GDM1 (cell line): ENCODE measurements around the gene TRIM59.

Experiments
- DNase-seq: peaks from one replicate; lab custom pipeline; 2025; lab: John Stamatoyannopoulos, UW

Gene TRIM59

DNA sequence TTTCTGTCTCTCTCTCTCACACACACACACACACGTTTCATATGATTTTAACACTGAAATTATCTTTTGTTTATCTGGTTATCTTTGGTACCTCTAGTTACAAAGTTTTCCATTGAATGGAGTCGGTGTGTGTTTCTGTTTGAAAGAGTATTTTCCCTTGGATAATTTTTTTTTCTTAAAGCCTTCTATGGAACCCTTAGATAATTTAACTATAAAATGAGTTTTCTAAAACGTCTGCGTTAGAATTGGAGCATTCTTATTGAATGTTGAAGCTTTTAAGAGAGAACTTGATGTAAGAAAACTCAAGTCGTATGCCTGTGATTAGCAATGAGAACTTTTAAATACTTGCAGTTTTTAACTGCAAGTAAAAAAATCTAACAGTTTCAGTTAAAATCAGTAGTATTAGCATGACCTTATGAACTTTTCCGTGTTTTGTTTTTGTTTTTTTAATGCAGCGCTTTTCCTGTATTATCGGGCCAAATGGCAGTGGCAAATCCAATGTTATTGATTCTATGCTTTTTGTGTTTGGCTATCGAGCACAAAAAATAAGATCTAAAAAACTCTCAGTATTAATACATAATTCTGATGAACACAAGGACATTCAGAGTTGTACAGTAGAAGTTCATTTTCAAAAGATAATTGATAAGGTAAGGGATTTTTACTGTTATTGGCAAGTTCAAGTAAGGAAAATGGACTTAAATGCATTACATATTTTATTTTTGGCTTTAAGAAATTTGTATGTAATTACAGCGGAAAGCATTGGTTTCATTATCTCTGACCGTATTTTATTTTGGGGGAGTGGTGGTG, 47.2 kb downstream of the TRIM59 start:
- no peak for DNase-seq

DNA sequence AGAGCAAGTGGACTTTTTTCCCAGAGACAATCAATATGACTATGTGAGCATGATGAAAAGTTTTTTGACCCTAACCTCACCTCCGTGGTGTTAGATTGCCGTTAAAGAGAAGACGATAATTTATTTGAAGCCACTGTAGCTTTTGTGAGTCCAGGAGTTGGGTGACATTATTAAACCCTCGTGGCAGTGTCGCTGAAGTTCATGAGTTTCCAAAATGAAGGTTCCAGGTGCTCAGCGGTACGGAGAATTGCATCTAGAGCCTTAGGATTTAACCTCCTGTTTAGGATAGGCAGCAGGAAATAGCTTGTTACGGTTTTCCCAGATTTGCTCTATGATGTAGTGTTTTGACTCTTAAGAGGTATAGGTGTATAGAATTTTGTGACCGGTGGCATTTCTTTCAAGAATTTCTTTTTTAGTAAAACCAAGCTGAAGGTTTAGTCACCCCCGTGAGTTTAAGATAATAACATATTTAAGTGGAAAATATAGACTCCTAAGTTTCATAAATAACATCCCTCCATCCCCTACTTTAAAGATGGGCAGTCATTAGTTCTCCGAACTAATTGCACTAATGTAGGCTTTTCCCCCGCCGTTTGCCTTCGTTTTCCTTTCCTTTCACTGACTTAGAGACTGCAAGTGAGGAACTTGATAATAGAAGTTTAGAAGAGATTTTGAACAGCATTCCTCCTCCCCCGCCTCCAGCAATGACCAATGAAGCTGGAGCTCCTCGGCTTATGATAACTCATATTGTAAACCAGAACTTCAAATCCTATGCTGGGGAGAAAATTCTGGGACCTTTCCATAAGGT, 48.1 kb downstream of the TRIM59 start:
- no peak for DNase-seq

DNA sequence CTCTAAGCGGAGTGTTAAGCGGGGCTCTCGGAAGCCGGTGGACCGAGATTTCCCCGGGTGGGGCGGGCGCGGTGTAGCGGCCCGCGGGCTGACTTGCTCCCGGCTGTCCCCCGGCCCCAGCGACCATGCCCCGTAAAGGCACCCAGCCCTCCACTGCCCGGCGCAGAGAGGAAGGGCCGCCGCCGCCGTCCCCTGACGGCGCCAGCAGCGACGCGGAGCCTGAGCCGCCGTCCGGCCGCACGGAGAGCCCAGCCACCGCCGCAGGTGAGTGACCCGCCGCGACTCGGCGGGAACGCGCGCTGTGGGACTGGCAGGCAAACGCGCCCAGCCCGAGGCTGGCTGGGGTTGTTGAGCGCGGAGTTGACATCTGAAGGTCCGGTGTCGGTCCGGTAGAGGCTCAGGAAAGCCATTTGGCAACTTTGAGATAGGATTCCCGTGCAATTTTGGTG, 48.9 kb downstream of the TRIM59 start:
- no peak for DNase-seq

DNA sequence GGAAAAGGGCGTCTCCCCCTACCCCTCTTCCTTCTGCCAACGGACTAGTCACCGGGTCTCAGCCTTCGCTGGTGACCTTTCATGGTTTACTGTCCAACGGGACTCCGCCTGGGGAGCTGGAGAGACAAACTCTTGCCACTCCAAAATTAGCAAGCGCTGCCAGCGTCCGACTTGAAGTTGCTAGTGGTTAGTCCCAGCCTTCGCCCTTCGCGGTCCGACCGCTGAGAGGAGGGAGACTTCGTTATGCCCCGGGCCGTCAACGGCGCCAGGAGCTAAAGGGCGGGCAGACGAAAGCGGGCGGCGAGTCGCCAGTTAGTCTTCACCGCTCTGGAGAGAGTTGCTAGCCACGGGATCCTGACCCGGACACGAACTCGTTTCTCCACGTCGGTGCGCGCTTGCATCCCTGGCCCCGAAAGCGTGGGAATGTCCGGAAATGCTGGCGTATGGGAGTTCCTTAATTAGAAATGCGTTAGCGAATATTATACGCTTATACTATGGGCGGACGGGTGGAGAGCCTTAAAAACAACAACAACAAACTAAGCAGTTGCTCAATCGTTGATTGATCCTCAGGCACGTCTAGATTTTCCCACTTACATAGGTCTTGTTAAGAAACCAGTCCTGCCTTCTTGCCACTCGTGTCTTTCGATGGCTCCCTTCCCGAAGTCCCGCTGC, 49.4 kb downstream of the TRIM59 start:
- DNase-seq, result no peak

DNA sequence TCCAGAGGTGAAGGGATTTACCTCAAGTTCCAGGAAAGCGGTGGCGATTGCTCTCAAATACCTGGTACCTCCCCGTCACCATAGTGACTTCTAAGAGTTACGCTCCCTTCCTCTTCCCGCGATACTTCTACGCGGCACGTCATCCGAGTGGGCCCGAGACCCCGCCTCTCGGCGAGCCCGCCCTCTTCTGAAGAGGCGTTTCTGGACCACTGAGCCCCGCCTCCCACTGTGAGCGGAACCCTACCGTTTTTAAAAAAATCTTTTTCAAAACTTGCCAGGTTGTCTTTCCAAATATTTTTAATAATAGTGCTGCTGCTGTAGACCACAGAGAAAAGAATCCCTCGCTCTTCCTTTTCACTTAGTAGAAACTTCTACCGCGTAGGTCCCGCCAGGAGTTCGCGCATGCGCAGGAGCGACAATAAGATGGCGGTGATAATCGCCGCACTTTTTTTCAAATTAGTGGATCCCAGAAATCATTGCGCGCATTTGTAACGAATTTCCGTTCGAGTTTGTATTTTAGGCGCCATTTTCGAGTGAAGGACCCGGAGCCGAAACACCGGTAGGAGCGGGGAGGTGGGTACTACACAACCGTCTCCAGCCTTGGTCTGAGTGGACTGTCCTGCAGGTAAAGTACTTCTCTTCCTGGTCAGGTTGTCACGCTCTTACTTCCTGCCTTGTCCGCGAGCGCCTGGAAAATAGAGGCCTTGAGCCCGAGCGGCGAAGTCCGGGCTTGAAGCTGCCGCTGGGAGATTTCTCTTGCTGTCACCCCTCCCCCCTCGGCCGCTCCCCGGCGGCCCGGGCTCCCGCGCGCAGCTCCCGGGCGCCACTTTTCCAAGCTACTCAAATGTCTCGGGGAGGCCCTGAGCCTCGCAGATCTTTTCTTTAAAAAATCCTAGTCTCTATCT, 50.2 kb downstream of the TRIM59 start, which contains the start of the genes IFT80 and SMC4:
Gene IFT80 (minus strand): TSS at position 101 of the 905 bp plus-strand sequence. CDS start 14,625 bp downstream, outside the sequence.
Gene SMC4 (plus strand): TSS at position 526 of the 905 bp plus-strand sequence. CDS start 1,177 bp downstream, outside the sequence.
- peak; percentile 91 for DNase-seq

DNA sequence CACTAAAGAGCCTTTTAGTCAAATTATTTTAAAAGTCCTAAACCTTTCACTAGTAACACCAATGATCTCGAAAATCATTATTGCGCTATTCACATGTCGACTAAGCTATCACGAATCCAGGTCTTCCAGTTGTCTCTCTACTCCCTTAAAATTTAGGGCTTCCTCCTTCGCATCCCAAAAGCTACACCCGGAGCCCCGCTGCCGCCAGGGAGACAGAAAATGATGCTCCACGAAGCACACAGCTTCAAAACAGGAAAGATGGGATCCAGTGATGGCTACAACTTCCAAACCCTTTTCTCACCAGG, 50.8 kb downstream of the TRIM59 start:
- DNase-seq, result no peak

DNA sequence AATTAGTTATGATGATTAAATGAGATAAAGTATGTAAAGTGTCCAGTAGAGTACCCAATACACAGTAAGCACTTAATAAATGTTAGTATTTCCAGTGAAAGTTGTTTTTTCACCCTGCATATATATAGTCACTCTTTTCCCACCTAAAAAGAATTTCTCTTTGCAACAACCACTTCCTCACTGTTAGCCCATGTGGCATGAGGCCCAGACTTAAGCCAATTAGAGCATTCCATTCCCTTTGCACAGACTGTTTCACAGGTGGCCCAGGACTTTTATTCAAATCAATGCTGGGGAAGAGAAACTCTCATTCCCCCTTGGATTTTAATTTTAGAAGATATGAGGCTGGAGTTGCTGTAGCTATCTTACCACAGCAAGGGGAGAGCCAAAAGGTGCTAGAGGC, 54.3 kb downstream of the TRIM59 start:
- no peak for DNase-seq

DNA sequence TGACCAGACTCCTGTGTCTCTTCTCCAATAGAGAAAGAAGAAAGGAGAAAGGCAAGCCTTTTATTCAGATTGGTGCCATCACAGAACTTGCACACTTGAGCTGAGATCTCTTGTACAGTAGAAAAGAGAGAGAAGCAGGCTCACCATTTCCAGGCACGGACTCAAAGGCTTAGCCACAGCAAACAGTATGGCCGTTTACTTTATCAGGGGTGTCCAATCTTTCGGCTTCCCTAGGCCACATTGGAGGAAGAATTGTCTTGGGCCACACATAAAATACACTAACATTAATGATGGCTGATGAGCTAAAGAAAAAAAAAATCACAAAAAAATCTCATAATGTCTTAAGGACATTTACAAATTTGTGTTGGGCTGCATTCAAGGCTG, 55.6 kb downstream of the TRIM59 start:
- DNase-seq, result no peak

DNA sequence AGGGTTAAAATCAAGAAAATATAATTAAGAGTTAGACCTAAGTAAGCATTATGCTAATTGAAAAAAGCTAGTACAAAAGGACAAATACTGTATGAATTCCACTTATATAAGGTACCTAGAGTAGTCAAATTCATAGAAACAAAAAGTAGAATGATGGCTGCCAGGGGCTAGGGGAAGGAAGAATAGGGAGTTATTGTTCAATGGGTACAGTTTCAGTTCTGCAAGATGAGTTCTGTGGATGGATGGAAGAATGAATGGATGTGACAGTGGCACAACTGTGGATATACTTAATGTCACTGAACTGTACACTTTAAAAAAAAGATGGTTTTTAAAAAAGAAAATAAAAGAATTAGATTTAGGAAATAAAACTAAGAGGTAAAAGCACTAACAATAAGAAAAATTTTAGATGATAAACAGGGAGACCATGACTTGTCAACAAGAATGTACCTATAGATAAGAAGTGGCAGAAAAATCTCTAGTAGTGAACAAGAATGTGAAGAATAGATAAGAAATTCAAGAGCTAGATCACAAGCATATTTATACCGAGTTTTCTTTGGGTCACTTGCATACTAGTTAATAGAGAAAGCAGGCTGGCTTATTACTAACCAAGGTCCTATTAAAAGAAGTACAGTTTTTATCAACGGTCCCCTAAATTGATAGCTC, 56.1 kb downstream of the TRIM59 start:
- DNase-seq, result no peak

DNA sequence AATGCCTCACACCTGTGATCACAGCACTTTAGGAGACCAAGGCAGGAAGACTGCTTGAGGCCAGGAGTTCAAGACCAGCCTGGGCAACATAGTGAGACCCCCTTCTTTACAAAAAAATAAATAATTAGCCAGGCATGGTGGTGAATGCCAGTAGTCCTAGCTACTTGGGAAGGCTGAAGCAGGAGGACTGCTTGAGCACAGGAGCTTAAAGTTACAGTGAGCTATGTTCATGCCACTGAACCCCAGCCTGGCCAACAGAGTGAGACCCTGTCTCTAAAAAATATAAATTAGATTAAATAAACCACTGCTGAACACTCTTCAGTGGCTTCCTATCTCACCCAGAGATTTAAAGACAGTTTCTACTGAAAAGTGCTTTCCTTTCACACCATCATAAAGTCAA, 56.8 kb downstream of the TRIM59 start:
- no peak for DNase-seq

DNA sequence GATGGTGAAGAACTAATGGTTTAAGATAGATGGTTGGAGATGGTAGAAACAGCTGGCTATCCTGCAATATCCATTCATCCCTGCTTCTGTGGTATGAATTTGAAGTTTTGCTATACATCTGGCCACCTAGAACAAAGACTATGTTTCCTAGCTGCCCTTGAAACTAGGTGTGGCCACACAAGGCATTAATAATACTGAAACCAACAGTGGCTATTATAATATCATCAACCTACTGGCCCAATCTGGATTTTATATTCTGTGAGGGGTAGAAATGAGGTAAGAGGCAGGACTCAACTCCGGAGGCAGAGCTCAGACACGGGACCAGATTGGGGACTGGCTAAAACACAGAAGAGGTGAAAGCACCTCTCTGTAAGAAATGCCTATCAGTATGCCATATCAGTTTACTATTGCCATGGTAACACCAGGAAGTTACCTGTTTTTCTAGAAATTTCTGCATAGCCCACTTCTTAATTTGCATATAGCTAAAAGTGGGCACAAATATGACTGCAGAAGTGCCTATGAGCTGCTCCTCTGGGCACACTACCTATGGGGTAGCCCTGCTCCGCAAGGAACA, 58.9 kb downstream of the TRIM59 start:
- no peak for DNase-seq
